Measurements from ENCODE around the gene ZNF26.

The ZNF26 gene

DNA sequence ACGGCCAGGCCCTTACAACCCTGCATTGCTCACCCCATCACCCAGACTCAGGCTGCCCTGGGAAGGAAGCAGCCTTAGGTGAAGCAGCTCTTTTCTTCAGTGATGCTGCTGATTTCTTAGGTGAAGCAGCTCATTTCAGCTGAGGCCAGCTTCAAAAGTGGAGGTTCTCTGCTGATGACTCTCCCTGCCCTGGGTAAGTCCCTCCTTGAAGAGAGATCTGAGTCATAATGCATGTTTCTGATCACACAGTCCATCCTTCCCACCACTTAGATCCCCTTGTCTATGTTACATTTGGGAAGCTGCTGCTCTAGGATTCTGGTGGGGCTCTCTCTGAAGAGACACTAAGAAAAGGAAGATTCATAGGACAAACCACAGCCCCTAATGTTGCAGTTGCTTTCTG lies 77.4 kb downstream of the ZNF26 start:
- DNase-seq (ENCODE audit: low spot score), result no peak

DNA sequence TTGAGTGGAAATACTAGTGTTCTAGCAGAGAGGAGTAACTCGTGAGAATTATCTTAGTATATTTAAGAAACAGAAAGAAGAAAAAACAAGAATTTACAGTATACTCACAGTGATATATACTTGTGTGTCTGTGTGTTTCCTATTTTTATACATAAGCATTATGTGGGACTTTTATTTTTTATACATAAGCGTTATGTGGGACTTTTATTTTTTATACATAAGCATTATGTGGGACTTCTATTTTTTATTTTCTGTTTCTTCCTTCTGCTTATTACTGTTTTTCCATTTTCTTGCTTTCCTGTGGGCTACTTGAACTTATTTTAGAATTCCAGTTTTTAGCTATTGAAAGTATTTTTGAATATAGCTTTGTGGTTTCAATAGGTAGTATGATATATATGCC lies 87.7 kb downstream of the ZNF26 start:
- no peak for DNase-seq (ENCODE audit: low spot score)

Measured in GM03348 (cell line).